ENCODE results near the gene MRPS25.

The MRPS25 gene

DNA sequence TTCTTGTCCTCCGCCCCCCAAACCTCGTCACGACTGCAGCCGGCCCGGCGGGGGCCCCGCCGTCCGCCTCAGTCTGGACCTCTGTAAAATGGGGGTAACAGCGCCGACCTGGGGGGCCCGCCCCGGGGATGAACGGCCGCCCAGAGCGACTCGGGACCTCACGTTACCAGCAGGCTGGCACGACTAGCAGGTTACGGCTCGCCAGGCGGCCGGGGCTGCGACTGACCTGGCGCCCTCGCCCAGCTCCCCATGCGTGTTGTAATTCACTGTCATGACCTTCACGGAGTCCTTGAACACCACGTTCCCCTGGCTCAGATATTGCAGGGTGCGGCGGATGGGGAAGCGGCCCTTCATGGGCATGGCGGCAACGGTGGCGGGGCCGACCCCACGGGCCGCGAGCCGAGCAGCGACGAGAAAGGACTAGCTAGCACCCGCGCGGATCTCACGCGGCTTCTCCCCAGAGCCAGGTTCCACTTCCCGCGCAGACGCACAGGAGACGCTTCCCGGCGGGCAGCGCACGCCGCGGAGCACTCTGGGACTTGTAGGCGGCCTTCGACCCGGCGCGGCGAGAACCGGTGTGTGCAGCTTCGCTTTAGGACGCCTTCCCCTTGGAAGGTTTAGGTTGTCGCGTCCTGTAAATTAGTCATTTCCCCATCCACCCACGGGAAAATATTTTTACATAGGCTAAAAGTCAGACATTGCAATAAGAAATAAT is at the start of gene MRPS25:
Gene MRPS25, minus strand, starts transcription at position 481 of the 715 bp plus-strand sequence. Its CDS starts 121 bp downstream, at position 360.
- DNase-seq (ENCODE audit: low spot score): peak; percentile 81

DNA sequence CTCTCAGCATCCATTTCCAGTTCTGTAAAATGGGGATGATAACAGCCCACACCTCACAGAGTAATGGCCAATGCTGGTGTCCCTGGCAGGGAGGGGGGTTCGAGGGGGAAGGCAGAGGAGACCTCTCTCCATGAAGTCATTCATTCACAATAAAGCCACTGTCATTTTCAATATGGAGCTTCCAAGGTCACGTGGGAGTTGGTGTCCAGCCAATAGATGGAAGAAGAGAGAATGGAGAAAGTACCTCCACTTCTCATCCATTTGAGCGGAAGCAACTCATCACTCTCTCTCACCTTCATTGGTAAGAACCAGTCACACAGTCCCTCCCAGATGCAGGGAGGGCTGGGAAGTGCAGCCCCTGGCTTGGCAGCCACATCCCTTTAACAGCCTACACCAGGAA is 48.8 kb upstream of the MRPS25 start:
- no peak for DNase-seq (ENCODE audit: low spot score)

DNA sequence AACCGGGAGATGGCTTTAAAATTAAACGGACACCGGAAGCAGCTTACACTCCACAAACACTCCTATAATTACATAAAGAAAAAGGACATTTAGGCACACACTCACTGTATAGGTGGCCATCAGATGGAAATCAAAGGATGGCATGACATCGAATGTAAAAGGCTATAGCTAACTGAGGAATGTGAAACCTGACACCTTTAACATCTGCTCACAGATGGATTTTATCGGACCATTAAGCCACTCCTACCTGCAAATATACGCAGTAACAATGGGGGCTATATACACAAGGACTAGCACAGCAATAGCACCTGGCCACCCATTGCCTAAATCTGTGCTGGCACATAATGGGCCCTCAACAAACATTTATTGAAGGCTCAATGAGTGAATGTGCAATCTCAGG is 48.4 kb upstream of the MRPS25 start:
- no peak for DNase-seq (ENCODE audit: low spot score)

DNA sequence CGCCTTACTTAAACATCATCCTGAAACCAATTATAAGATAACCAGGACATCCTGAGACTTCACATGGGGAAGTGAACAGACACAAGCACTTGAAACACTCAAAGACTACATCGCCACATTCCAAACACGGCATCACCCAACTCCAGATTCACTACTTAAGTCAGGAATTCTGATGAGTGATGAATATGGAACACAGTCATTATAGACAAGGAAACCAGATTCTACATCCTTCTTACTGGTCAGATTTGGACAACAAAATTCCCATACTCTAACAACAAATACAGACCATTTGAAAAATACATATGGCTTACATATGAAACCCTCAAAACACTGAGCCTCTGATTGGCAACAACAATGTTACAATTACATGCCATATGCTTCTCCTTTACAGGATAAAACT is 46.9 kb upstream of the MRPS25 start:
- DNase-seq (ENCODE audit: low spot score): no peak

DNA sequence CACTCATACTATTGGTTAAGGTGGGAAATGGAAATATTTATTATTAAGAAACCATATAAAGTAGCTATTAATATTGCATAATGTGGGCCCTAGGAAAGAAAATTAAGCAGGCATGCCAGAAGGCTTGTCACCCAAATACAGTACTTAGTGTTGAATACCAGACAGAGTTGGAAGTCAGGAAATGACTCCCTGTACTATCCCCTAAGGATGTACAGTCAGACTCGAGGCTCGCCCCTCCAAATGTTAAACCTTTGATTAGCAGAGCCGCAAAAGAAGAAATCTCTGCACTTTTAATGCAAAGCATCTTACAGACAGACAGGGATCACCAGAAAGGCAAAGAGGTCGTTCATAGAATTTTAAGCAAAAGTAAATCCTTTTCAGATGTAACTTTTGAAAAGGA is 45.1 kb upstream of the MRPS25 start:
- DNase-seq (ENCODE audit: low spot score): no peak

DNA sequence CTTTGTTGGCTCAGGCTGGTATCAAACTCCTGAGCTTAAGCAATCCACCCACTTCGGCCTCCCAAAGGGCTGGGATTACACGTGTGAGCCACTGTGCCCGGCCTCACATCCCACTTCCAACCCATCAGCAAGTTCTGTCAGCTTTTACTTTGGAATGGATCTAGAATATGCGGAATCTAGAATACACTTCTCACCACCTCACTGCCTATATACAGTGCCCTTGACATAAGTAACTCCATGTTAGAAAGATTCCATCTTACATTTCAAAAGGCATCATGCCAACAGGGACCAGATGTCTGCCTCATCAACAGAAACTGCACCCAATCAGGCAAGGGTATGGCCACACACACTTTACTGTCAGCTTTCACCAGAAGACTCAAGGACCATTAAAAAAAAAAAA is 43.8 kb upstream of the MRPS25 start:
- no peak for DNase-seq (ENCODE audit: low spot score)

DNA sequence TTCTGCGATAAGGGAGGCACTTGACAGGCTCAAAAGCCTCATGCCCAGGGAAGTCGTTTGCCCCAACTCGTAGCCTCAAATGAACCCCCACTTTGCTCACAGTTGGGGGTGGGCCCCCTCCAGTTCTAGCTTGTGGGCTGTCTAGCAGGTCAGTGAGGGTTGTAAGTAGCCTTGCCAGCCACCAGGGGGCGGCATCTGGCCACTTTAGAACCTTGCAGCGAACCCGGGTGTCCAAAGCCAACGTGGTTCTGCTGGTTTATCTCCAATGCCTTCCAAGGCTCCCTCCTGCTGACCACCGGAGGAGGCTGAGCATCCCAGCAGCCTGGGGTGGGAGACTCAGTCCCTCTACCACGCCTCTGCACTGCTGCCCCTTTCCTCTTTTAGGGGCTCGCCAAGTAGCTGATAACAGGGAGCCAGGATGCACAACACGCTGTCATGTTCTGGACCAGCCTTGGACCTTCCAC is 43.0 kb upstream of the MRPS25 start:
- peak; percentile 66 for DNase-seq (ENCODE audit: low spot score)

DNA sequence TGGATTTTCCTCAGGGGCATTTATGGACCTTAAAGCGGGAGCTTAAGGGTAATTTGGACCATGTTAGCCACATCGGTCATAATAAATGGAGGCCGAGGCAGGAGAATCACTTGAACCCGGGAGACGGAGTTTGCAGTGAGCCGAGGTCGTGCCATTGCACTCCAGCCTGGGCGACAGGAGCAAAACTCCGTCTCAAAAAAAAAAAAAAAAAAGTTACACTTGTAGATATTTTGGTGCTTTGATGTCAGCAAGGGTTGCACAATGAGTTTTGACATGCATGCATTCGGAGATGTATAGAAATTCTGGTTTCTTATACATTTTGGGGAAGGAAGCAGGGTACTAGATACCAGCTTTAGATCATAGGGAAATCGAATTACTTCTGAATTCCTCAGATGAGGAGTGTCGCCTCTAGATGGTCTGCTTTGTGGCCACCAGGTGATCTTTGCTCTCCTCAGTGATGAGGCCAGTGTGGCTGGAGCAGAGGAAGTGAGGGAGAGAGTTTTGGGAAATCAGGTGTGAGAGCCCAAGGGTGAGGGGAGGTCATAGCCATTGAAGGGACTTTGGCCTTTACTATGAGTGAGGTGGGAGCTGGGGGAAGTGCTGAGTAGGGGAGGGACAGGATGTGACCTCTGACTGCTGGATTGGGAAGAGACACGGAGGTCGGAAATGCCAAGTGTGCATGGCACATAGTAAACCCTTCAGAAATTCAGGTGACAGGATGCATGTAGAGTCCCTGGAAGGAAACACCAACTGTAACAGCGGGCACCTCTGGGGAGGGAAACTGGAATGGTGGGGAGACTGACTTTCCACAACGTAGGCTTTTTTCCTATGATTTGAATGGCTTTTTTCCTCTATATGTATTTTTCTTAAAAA is 42.2 kb upstream of the MRPS25 start:
- DNase-seq (ENCODE audit: low spot score): no peak

DNA sequence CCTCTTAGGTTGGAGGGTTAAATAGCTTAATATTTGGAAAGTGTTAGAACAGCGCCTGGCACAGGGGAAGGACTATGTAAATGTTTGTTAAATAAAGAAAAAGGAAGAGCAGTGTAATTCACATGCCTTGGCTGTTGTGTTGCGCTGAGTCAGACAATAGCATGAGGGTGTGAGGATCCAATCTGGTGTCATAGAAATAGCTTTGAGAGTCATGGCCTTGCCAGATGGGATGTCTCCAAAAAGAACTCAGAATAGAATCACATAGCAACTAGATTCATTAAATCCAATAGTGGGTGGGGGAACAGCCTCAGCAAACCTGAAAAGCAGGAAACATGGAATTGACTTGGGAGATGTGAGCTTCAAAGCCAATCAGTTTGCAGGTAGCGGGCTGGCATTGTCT is 37.7 kb upstream of the MRPS25 start:
- DNase-seq (ENCODE audit: low spot score): no peak

DNA sequence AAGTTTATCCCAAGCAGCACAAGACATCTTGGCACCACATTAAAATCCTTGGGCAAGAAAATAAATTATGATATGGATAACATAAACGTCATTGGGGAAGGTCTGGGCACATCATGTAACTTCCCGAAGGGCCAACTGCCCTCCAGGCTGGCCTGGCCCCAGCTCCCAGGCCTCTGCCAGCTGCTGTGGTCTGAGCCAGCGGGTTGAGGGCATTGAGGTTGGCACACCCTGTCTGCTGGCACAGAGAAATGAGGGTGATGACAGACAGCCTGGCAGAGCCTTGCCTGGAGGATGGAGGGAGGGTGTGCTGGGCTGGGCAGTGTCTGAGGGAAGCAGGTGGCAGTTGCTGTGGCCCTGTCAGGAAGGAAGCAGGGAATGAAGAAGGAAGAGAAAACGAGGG is 37.1 kb upstream of the MRPS25 start:
- no peak for DNase-seq (ENCODE audit: low spot score)

DNA sequence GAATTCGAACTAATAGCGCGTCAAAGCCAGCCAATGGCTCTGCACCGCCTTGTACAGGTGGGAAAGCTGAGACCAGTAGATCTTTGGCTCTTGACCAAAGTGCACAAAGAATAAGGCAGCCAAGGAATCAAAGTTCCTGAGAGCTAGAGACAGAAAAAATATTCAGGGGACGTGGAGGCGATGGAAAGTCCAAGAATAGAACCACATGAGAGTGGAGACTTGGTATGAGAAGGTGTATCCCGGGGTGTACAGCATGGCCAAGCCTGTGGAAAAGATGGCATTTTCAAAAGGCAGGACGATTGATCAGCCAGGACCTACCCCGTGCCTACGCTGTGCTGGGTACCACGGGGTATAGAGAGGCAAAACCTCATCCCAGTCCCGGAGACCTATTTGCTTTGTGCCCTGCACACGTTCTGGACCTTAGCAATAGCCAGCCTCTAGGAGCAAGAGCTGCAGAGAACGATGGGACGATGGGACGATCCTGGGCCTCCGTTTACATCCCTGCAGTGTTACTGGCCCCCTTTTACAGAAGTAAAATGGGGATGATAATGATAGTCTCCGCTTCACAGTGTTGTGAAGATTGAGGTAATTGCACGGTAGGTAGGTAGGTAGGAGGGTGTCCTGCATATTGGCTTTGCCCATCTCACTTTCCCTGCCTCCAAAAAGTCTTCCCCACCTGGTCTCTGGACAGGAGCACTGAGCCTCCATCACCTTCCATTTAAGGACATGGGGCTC is 34.4 kb upstream of the MRPS25 start:
- no peak for DNase-seq (ENCODE audit: low spot score)

DNA sequence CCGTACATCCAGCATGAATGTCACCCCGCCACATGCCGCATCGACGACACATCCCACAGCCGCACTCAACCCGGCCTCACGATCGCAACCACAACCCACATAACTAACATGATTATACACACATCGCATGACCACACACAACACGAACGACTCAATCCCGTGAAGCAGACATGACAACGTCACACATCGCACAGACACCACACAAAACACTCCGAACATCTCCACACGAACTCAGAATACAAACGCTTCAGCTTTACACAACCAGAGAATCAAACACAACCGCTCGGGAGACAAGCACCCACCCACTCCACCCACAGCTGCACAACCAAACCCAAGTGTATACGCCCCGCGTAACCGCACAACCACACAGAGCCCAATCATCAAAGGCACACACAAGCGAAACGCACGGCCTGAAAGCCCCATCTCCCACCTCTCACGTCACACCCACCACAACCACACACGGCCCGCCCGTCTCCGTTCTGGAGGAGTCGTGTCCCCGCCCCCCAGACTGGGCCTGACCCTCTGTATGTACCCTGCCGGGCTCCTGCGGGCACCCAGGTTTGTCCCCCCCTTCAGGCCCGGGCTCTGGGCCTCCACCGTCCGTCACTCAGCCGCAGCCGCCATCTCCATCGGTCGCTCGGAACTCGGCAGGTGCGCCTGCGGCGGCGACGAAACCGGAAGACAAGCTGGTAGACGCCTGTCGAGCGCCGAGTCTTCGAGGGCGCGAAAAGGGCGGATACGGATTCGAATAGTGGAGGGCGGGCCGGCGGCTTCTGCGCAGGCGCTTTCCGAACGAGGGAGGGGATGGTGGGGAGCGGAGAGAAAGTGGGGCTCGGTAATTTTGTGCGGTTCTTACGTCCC is 33.6 kb upstream of the MRPS25 start, which contains the start of gene RBSN:
Gene RBSN, minus strand, starts transcription at position 646 of the 861 bp plus-strand sequence. CDS start 3,028 bp downstream, outside the sequence.
- peak; percentile 81 for DNase-seq (ENCODE audit: low spot score)

DNA sequence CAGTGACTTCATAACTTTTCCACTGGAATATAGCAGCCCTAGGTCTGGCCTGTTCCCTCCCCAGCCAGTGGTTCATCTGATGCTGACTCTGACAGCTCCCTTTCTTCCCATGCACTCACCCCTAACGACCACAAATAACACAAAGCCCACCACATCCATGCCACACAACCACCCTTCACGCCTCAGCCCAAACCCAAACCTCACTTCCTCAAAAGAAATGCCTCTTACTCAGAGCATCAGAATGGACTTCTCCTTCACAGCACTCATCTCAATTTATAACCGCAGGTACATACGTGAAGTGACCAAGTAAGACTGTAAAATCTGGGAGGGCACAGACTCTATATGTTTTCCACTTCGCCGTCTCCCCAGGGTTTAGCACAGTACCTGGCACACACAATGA is 32.8 kb upstream of the MRPS25 start:
- DNase-seq (ENCODE audit: low spot score): no peak

DNA sequence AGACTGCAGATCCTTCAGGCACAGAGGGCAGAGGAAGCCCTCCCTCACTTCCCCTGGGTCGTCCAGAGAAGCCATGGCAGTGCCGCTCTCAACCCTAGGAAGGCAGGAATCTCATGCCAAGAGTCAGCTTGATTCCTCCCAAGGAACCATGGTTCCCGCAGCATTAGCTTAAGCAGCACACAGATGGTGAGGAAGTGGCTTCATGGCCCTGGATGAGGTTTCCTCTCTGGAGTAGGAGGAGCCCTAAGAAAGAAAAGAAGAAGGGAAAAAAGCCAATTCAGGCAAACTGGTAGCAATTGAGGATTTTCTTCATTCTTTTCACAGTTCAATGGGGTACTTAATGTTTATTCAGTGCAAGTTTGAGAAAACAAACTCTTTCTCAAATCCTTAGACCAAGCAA is 30.9 kb upstream of the MRPS25 start:
- no peak for DNase-seq (ENCODE audit: low spot score)

DNA sequence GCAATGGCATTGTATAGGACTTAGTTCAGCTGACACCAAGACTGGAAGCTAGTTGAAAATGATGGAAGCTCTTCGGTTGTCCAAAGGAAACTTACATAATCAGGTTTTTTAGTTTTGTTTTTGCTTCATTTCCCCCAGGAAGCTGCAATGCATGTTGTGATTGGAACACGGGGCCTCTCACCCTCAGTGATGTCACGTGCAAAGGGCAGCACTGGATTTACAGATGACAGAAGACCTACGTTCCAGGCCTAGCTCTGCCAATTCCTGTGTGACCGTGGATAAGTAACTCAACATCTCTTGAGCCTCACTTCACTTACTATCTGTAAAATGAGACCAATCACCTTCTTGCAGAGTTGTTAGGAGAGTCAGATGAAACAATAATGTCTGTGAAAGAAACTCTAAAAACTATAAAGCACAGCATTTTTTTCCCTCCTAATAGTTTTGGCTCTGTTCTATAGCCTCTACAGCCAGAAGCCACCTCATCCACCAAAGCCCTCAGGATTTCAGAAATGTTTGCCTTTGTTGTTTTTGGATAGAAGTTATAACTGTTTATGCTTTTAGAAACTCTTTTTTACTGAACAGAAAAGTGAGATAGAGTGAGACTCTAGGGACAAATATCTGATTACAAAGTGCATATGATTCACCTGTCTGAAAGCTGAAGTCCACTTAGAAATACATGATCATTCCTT is 29.2 kb upstream of the MRPS25 start:
- DNase-seq (ENCODE audit: low spot score): no peak

DNA sequence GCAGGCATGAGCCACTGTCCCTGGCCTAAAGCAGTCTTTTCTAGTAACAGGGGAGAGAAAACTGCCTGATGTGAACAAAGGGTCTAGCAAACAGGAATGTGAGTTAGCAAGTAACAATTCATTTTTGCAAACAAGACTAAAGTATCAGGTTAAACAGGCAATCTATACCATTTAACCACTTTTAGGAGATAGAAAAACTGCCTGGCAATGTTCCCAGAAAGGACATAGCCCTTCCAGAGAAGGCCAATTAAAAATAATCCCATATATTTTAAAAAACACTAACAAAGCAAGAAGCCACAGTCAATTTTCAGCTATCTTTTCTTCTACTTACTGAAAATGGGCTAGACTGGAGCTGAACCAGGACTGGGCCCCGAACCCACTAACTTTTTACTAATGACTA is 27.6 kb upstream of the MRPS25 start:
- no peak for DNase-seq (ENCODE audit: low spot score)

DNA sequence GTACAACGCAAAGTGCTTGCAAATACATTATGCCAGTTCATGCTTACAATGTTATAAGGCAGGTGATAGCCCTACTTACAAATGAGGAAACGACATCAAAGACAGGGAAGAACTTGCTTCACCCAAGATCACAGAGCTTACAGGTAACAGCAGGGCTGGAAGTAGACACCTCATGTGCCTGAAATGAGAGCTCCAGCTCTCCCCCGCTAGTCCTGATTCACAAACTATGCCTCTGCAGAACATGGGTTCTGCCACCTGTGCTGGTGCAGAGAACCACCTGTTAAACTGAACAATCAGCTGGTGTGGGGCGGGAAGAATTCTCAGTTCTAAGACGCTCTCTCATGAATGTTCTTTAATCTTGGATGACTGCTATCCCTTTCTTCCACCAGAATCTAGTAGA is 26.5 kb upstream of the MRPS25 start:
- no peak for DNase-seq (ENCODE audit: low spot score)

DNA sequence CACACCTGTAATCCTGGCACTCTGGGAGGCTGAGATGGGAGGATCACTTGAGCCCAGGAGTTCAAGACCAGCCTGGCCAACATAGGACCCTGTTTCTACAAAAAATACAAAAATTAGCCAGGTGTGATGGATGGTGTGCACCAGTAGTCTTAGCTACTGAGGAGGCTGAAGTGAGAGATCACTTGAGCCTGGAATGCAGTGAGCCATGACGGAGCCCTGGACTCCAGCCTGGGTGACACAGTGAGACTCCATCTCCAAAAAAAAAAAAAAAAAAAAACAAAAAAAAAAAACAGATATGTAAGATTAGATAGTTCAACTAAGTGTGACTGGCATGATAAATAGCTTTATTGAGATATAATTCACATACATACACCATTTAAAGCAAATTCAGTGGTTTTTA is 24.1 kb upstream of the MRPS25 start:
- no peak for DNase-seq (ENCODE audit: low spot score)

DNA sequence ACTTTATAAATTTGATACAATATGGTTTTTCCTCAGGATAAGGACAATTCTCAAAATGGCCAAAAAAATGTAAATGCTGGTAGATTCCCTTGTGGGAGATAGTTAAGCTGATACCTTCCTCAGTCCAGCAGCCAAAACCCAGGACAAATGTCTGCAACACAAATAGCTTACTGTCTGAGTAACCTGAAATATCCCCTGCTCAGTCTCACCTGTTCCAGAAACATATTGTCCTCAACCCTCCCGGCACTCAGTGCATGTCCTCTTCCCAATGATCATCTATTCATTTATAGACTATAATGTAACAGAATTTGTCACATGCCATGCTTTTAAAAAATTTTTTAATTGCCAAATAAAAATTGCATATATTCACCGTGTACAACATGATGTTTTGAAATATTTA is 21.6 kb upstream of the MRPS25 start:
- no peak for DNase-seq (ENCODE audit: low spot score)

DNA sequence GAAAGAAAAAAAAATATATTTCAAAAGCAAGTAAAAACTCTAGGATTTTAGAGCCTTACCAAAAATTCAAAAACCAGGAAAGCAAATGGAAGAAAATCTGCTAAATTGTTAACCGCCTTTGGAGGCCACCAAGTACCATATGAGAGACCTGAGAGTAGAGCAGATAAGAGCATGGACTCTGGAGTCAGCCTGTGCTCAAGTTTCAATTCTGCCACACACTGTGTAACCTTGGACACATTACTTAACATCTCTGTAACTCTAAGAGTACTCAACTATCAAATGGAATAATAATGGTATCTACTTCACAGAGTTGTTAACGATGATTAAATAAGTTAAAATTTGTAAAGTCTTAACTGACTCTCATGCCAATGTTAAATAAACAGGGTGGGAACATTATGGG is 21.1 kb upstream of the MRPS25 start:
- DNase-seq (ENCODE audit: low spot score): no peak

DNA sequence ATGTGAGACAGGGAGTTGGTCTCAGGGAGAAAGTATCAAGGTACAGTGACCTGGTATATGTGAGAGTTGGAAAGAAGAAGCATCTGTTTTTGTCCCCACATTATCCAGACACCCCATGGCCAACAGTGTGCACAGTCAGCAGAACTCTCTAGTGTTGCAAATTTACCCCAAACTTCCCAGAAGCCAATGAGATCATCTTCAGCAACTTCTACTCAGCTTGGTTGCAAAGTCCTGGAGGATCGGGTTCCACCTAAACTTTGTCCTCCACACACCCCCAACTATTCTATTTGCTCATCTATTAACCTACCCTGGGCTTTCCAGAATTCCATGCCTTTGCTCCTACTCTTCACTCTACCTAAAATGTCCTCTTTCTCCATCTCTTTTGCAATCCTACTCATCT is 18.1 kb upstream of the MRPS25 start:
- DNase-seq (ENCODE audit: low spot score): no peak

All from COLO829 (cell line).